ENCODE measurements around the gene NOL4. TPM values are rescaled to one million over a fixed set of nuclear protein-coding genes. Genes with fewer than 3 reads are reported as not detected.
A peak's percentile ranks its signal among the peaks of the same experiment; 100 is the strongest.

Gene NOL4
- total and polyA plus RNA-seq, 2 of the 8 experiments (the other 6 are each of a cell fraction or from before 2014, with no cell fraction given): 0.18 to 2.6 TPM

DNA sequence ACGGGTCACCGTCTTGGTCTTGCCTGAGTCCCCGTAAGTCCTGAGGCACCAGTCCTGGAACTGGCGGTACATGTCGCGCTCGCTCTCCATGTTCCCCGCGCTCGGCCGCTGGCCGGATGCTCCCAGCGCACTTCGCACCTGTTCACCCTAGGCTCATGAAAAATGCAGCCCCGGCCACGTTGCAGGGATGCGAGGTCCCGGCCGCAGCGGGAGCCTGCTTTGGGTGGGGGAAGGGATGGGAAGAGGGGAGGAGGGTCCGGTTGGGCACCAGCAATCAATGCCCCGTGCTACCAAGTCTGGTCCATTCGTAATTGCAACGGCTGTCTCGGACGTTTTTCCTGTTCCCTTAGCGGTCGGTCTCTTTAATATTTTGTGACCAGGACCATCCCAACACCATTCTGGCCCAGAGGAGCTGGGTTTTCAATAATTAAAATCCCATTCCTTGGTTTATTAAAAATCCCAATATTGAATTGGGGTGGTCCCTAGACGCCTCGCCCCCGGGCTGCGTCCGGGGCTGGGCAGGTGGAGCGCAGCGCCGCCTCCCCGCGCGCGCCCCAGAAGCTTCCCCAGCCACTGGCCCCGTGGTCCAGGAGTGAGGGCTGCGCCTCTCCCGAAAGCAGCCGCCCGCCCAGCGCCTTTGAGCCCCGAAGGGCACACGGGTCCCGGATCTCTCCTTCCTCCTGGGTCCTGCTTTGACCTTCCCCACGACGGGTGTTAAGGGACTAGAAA is 1.4 kb downstream of the NOL4 start (continued):
- TF ChIP-seq RNF2 (IDR thresholded peaks at IDR 0.05; ENCODE audit: borderline replicate concordance, low read depth, low read length, missing control alignments, poor library complexity, severe bottlenecking): peak; percentile 62
- TF ChIP-seq, protein P1, sequence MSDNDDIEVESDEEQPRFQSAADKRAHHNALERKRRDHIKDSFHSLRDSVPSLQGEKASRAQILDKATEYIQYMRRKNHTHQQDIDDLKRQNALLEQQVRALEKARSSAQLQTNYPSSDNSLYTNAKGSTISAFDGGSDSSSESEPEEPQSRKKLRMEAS (IDR thresholded peaks at IDR 0.05): peak; percentile 98
- peak in 1 of 2 experiments; percentile 32; a peak in 1 of 4 replicates for TF ChIP-seq HDAC2 (IDR thresholded peaks at IDR 0.05; ENCODE audit: borderline replicate concordance in 1 of 2, low read depth in 2 of 2, low read length in 2 of 2)
- TF ChIP-seq EGR1 (IDR thresholded peaks at IDR 0.05; ENCODE audit: borderline replicate concordance, low read depth, low read length): no peak
